Gastrocnemius medialis (tissue), 4 donors: ENCODE data around the gene GPR62.

Experiments used
- POLR2A ChIP-seq, 2 donors: fragments of 450-650 bp; IDR thresholded peaks; one replicate each; pipeline ENCODE4 v1.6.1; 2017; ENCODE audit warnings: antibody characterized with exemption in 2 of 2, mild to moderate bottlenecking in 2 of 2, moderate library complexity in 2 of 2
- TF ChIP-seq, protein P1 (sequence below), 5 experiments: fragments of 450-650 bp in 3 of 5; fragments of 200-600 bp in 2 of 5; sonication (generic) in 2 of 5; IDR thresholded peaks in 4 of 5; conservative IDR thresholded peaks in 1 of 5; 1 replicate in 4 of 5; 2 replicates in 1 of 5; pipeline ENCODE4 v1.5.1; 2016 to 2019; ENCODE audit warnings: antibody characterized with exemption in 5 of 5, mild to moderate bottlenecking in 3 of 5, moderate library complexity in 3 of 5

DNA sequence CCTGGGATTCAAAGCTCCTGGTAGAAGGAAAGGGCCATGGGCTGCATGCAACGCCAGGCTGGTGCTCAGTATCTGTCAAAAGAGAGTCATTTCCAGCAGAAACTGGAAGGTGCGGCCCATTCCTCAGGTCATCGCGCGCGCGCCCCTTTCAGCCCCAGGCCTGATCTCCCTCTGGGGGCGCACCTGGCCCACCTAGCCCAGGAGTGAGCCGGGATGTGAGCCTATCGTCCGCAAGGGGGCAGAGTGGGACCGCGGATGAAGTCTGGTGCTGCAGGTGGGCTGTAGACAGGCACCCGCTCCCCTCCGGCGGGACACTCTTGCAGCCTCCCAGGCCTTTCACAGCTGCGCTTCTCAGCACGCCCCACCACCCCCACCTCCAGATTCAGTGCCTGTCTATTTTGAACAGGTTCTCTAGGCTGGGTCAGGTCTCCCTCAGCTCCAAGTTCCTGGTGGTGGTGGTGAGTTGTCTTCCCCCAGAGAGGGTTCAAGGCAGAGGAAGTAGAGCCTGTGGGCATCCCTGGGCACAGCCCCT is 46.3 kb downstream of the GPR62 start:
- TF ChIP-seq, protein P1, sequence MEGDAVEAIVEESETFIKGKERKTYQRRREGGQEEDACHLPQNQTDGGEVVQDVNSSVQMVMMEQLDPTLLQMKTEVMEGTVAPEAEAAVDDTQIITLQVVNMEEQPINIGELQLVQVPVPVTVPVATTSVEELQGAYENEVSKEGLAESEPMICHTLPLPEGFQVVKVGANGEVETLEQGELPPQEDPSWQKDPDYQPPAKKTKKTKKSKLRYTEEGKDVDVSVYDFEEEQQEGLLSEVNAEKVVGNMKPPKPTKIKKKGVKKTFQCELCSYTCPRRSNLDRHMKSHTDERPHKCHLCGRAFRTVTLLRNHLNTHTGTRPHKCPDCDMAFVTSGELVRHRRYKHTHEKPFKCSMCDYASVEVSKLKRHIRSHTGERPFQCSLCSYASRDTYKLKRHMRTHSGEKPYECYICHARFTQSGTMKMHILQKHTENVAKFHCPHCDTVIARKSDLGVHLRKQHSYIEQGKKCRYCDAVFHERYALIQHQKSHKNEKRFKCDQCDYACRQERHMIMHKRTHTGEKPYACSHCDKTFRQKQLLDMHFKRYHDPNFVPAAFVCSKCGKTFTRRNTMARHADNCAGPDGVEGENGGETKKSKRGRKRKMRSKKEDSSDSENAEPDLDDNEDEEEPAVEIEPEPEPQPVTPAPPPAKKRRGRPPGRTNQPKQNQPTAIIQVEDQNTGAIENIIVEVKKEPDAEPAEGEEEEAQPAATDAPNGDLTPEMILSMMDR (IDR thresholded peaks at IDR 0.05 in 4 of 5, conservative IDR thresholded peaks at IDR 0.05 in 1 of 5): peak; percentile 86 to 98 (median 97)
- TF ChIP-seq POLR2A (IDR thresholded peaks at IDR 0.05): no peak
